Measurements from ENCODE around the gene ECI1. TPM values are rescaled to one million over a fixed set of nuclear protein-coding genes. Genes with fewer than 3 reads are reported as not detected.

Gene ECI1
- total RNA-seq, 1 donor: 42.3 TPM

DNA sequence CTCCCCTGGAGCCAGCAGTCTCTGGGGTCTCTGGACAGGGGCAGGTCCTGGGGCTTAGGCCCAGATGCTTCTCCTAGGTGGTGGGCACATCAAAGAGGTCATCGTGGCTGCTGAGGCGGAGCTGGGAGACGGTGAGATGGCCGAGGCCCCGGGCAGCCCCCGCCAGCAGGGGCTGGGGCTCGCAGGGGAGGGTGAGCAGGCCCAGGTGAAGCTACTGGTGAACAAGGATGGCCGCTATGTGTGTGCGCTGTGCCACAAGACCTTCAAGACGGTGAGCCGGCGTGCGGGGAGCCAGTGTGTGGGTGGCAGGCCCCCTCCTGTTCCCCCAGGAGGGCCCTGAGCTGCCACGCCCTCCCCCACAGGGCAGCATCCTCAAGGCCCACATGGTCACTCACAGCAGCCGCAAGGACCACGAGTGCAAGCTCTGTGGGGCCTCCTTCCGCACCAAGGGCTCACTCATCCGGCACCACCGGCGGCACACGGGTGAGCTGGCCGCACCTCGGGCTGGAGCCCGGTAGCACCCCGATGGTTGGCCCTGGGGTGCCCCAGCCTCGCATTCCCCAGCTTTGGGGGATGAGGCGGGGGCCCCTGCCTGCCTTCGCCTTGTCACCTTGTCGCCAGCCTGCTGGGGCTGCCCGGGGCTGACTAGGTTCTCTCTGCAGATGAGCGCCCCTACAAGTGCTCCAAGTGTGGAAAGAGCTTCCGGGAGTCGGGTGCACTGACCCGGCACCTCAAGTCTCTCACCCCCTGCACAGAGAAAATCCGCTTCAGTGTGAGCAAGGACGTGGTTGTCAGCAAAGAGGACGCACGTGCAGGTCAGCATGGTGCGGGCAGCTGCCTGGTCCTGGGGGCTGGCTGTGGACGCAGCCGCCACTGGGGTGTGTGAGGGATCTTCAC, 19.0 kb downstream of the ECI1 start:
- Histone ChIP-seq H3K4me3 (ENCODE audit: insufficient read depth, low read length) (no peak overlapping the region), H3K27me3 (ENCODE audit: insufficient read depth, low read length) (peaks cover 13% of the 10 kb centered on the region), H2AFZ (ENCODE audit: low read length) (no peak overlapping the region), H4K20me1 (ENCODE audit: insufficient read depth, low read length) (peaks cover 43% of the 10 kb centered on the region), H3K36me3 (ENCODE audit: insufficient read depth, low read length) (peaks cover 42% of the 10 kb centered on the region), H3K27ac (ENCODE audit: low read depth, low read length) (no peak overlapping the region), H3K4me1 (ENCODE audit: insufficient read depth, low read length) (peaks cover 6% of the 10 kb centered on the region), H3K79me2 (ENCODE audit: insufficient read depth, low read length) (peaks cover 27% of the 10 kb centered on the region), H3K4me2 (ENCODE audit: insufficient read depth, low read length) (no peak overlapping the region), H3K9me3 (ENCODE audit: low read depth, low read length) (no peaks in the 10 kb centered on the region)
- TF ChIP-seq CTCF (IDR thresholded peaks at IDR 0.05; ENCODE audit: extremely low read depth, low read depth, low read length): no peak
- no peak for DNase-seq (ENCODE audit: insufficient read length, low spot score, missing footprints)

- Histone ChIP-seq H3K79me2 (ENCODE audit: insufficient read depth, low read length) (peaks cover 37% of the 10 kb centered on the region), H3K27ac (ENCODE audit: low read depth, low read length) (no peak overlapping the region), H3K27me3 (ENCODE audit: insufficient read depth, low read length) (peaks cover 3% of the 10 kb centered on the region), H2AFZ (ENCODE audit: low read length) (no peak overlapping the region), H3K9me3 (ENCODE audit: low read depth, low read length) (no peaks in the 10 kb centered on the region), H4K20me1 (ENCODE audit: insufficient read depth, low read length) (peaks cover 48% of the 10 kb centered on the region), H3K4me1 (ENCODE audit: insufficient read depth, low read length) (peaks cover 4% of the 10 kb centered on the region), H3K4me3 (ENCODE audit: insufficient read depth, low read length) (no peak overlapping the region), H3K4me2 (ENCODE audit: insufficient read depth, low read length) (no peak overlapping the region), H3K36me3 (ENCODE audit: insufficient read depth, low read length) (peaks cover 45% of the 10 kb centered on the region)
- no peak for TF ChIP-seq CTCF (IDR thresholded peaks at IDR 0.05; ENCODE audit: extremely low read depth, low read depth, low read length)
- no peak for DNase-seq (ENCODE audit: insufficient read length, low spot score, missing footprints)
These were observed 20.1 kb downstream of the ECI1 start for GRCh38 chr16:2231016-2231931.

- H3K79me2 ChIP-seq (ENCODE audit: insufficient read depth, low read length): peaks cover 46% of the 10 kb centered on the region
- H4K20me1 ChIP-seq (ENCODE audit: insufficient read depth, low read length): peaks cover 47% of the 10 kb centered on the region
- peaks cover 7% of the 10 kb centered on the region for H3K4me1 ChIP-seq (ENCODE audit: insufficient read depth, low read length)
- H3K27ac ChIP-seq (ENCODE audit: low read depth, low read length): no peak overlapping the region
- no peak for DNase-seq (ENCODE audit: insufficient read length, low spot score, missing footprints)
- no peaks in the 10 kb centered on the region for H3K27me3 ChIP-seq (ENCODE audit: insufficient read depth, low read length)
- TF ChIP-seq CTCF (IDR thresholded peaks at IDR 0.05; ENCODE audit: extremely low read depth, low read depth, low read length): no peak
- H3K36me3 ChIP-seq (ENCODE audit: insufficient read depth, low read length): peaks cover 42% of the 10 kb centered on the region
- H3K4me2 ChIP-seq (ENCODE audit: insufficient read depth, low read length): no peak overlapping the region
- no peaks in the 10 kb centered on the region for H3K9me3 ChIP-seq (ENCODE audit: low read depth, low read length)
- H3K4me3 ChIP-seq (ENCODE audit: insufficient read depth, low read length): no peak overlapping the region
- H2AFZ ChIP-seq (ENCODE audit: low read length): no peak overlapping the region
These were observed 21.0 kb downstream of the ECI1 start for GRCh38 chr16:2230376-2230775.
